Measurements from ENCODE around the gene JAZF1. TPM values are rescaled to one million over a fixed set of nuclear protein-coding genes. Genes with fewer than 3 reads are reported as not detected.

The JAZF1 gene
- total and polyA plus RNA-seq, 2 of the 4 experiments (the other 2 are of a cell fraction): 8.4 to 10.5 TPM

- Histone ChIP-seq H2BK20ac (ENCODE audit: low read depth, low read length) (no peak overlapping the region), H3K4me3 (ENCODE audit: insufficient read depth, low read depth, low read length) (no peak overlapping the region), H4K5ac (ENCODE audit: low read depth, low read length) (no peak overlapping the region), H2AK5ac (ENCODE audit: low read depth, low read length) (no peak overlapping the region), H3K4me1 (ENCODE audit: control insufficient read depth, insufficient read depth, low read length) (no peaks in the 10 kb centered on the region), H4K8ac (ENCODE audit: low read depth in 2 of 2, low read length in 2 of 2) (no peak overlapping the region), H3K4me2 (ENCODE audit: low read depth, low read length) (no peak overlapping the region), H3K18ac (ENCODE audit: low read depth, low read length) (no peak overlapping the region), H3K36me3 (ENCODE audit: control insufficient read depth, insufficient read depth, low read length) (no peaks in the 10 kb centered on the region; the same call in 1 of the 2 replicates), H3K4ac (ENCODE audit: low read depth, low read length) (no peak overlapping the region), H3K9ac (ENCODE audit: low read depth, low read length) (no peak overlapping the region), H3K56ac (ENCODE audit: extremely low read depth, insufficient read depth, low read length) (no peak overlapping the region), H2BK5ac (ENCODE audit: low read depth, low read length, poor library complexity, severe bottlenecking) (no peak overlapping the region), H3K27me3 (ENCODE audit: control insufficient read depth, insufficient read depth, low read length) (no peaks in the 10 kb centered on the region), H4K91ac (ENCODE audit: insufficient read depth, low read depth, low read length) (no peak overlapping the region), H3K23ac (ENCODE audit: low read depth, low read length) (no peak overlapping the region), H3K9me1 (ENCODE audit: insufficient read depth, low read length) (peaks cover 8% of the 10 kb centered on the region; the same call in 1 of the 2 replicates), H2AK9ac (replicated peaks; ENCODE audit: low read depth, low read length, poor library complexity) (no peak overlapping the region), H2AFZ (replicated peaks; ENCODE audit: low read length, poor library complexity) (no peak overlapping the region), H4K20me1 (ENCODE audit: insufficient read depth, low read length) (peaks cover 15% of the 10 kb centered on the region; the same call in 1 of the 2 replicates), H3K14ac (replicated peaks; ENCODE audit: low read depth, low read length) (no peak overlapping the region), H2BK15ac (ENCODE audit: low read depth, low read length) (no peak overlapping the region), H3K9me3 (ENCODE audit: control insufficient read depth, insufficient read depth, low read length) (no peaks in the 10 kb centered on the region), H3K79me1 (ENCODE audit: low read depth in 1 of 2, low read length in 2 of 2) (peaks cover 18 to 33% of the 10 kb centered on the region in 2 experiments), H2BK120ac (ENCODE audit: low read depth, low read length) (no peak overlapping the region), H3K27ac (ENCODE audit: insufficient read depth, low read length) (no peak overlapping the region)
- WGBS, 2 experiments (ENCODE audit: extremely low coverage in 2 of 2, insufficient read length in 1 of 2): no CpG with 5 or more reads among the region's 2 CpGs
- CTCF ChIA-PET: no interaction called here
- dilution Hi-C loops (cut with HindIII; ENCODE audit: low sequenced_read_pairs, unreplicated experiment) (no loop called here), intact Hi-C loops (cut with micrococcal nuclease) (no loop called here), in situ Hi-C loops (cut with MboI; ENCODE audit: low sequenced_read_pairs) (no loop called here)
- no TSS peak for BruUV-seq (replicated peaks)
- TF ChIP-seq RFX5 (IDR thresholded peaks at IDR 0.05; ENCODE audit: low read depth, low read length) (no peak), MAZ (IDR thresholded peaks at IDR 0.05; ENCODE audit: borderline replicate concordance, low read depth, low read length) (no peak), CEBPB (IDR thresholded peaks at IDR 0.05; ENCODE audit: low read depth, low read length) (no peak), RCOR1 (IDR thresholded peaks at IDR 0.05; ENCODE audit: insufficient replicate concordance, low read length) (no peak), SMC3 (IDR thresholded peaks at IDR 0.05; ENCODE audit: low read depth, low read length) (no peak), NFE2L2 (IDR thresholded peaks at IDR 0.05; ENCODE audit: low read depth, low read length) (no peak), MAFK (IDR thresholded peaks at IDR 0.05; ENCODE audit: low read depth, low read length) (no peak), CHD1 (IDR thresholded peaks at IDR 0.05; ENCODE audit: low read depth, low read length) (no peak), RAD21 (IDR thresholded peaks at IDR 0.05; ENCODE audit: low read length) (no peak), FOS (IDR thresholded peaks at IDR 0.05; ENCODE audit: low read depth, low read length) (no peak), BHLHE40 (IDR thresholded peaks at IDR 0.05; ENCODE audit: low read depth, low read length) (no peak), MXI1 (IDR thresholded peaks at IDR 0.05; ENCODE audit: borderline replicate concordance, low read depth, low read length) (no peak), CTCF (conservative IDR thresholded peaks at IDR 0.05; ENCODE audit: low read depth, low read length) (no peak), USF2 (IDR thresholded peaks at IDR 0.05; ENCODE audit: low read depth, low read length) (no peak), POLR2A (IDR thresholded peaks at IDR 0.05; ENCODE audit: low read depth, low read length) (no peak)
- TF ChIP-seq, protein P1, sequence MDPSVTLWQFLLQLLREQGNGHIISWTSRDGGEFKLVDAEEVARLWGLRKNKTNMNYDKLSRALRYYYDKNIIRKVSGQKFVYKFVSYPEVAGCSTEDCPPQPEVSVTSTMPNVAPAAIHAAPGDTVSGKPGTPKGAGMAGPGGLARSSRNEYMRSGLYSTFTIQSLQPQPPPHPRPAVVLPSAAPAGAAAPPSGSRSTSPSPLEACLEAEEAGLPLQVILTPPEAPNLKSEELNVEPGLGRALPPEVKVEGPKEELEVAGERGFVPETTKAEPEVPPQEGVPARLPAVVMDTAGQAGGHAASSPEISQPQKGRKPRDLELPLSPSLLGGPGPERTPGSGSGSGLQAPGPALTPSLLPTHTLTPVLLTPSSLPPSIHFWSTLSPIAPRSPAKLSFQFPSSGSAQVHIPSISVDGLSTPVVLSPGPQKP (IDR thresholded peaks at IDR 0.05; ENCODE audit: borderline replicate concordance, low read depth, low read length): no peak
- no peak for ATAC-seq (ENCODE audit: low read depth)
- POLR2A ChIA-PET (ENCODE audit: unreplicated experiment): no interaction called here
- DNase-seq: no peak
Measured at GRCh38 chr7:27946351-27946750, 234.2 kb downstream of the JAZF1 start.

All from IMR-90 (cell line).